SK-N-SH treated with all-trans-retinoic acid at 6 μM for 48 hours (cell line): ENCODE measurements around the gene INIP.

Source experiments
- ATAC-seq: fragments of 200-7000 bp; cut with Tn5 transposase; 3 replicates; pipeline ENCODE4 v1.9.1; 2020; ENCODE audit warnings: mild to moderate bottlenecking, moderate library complexity
- CREB5 ChIP-seq: fragments of 250-450 bp; sonication (Bioruptor Pico); IDR thresholded peaks from 2 replicates; pipeline ENCODE4 v1.5.1; 2020; ENCODE audit warnings: low read depth, mild to moderate bottlenecking, moderate library complexity
- CSDC2 ChIP-seq: fragments of 250-450 bp; sonication (Bioruptor Pico); IDR thresholded peaks from 2 replicates; pipeline ENCODE4 v1.5.0; 2020; ENCODE audit warnings: mild to moderate bottlenecking, moderate library complexity
- CSRNP3 ChIP-seq: fragments of 250-450 bp; sonication (Bioruptor Pico); IDR thresholded peaks from 2 replicates; pipeline ENCODE4 v1.5.1; 2021; ENCODE audit warnings: mild to moderate bottlenecking, moderate library complexity
- ESRRG ChIP-seq: fragments of 250-450 bp; sonication (Bioruptor Pico); IDR thresholded peaks from 2 replicates; pipeline ENCODE4 v1.6.1; 2021; ENCODE audit warnings: mild to moderate bottlenecking
- GLIS3 ChIP-seq: fragments of 250-450 bp; sonication (Bioruptor Pico); IDR thresholded peaks from 2 replicates; pipeline ENCODE4 v1.5.0; 2020; ENCODE audit warnings: mild to moderate bottlenecking, moderate library complexity
- OSR1 ChIP-seq: fragments of 250-450 bp; sonication (Bioruptor Pico); IDR thresholded peaks from 2 replicates; pipeline ENCODE4 v1.8.0; 2022; ENCODE audit warnings: moderate library complexity, mild to moderate bottlenecking, inconsistent platforms
- PATZ1 ChIP-seq: fragments of 250-450 bp; sonication (Bioruptor Pico); IDR thresholded peaks from 2 replicates; pipeline ENCODE4 v1.8.0; 2020; ENCODE audit warnings: mild to moderate bottlenecking, moderate library complexity, borderline replicate concordance
- POU6F1 ChIP-seq: fragments of 250-450 bp; sonication (Bioruptor Pico); IDR thresholded peaks from 2 replicates; pipeline ENCODE4 v1.8.0; 2021; ENCODE audit warnings: low read depth, mild to moderate bottlenecking, moderate library complexity, borderline replicate concordance
- RARB ChIP-seq: fragments of 250-450 bp; sonication (Bioruptor Pico); IDR thresholded peaks from 2 replicates; pipeline ENCODE4 v1.8.0; 2021; ENCODE audit warnings: mild to moderate bottlenecking, moderate library complexity
- SNAI2 ChIP-seq: fragments of 250-450 bp; sonication (Bioruptor Pico); IDR thresholded peaks from 2 replicates; pipeline ENCODE4 v1.5.0; 2020; ENCODE audit warnings: mild to moderate bottlenecking, moderate library complexity
- TCF4 ChIP-seq: fragments of 250-450 bp; sonication (Bioruptor Pico); IDR thresholded peaks from 2 replicates; pipeline ENCODE4 v1.8.0; 2021; ENCODE audit warnings: mild to moderate bottlenecking, moderate library complexity, borderline replicate concordance
- TSHZ2 ChIP-seq: fragments of 250-450 bp; sonication (Bioruptor Pico); IDR thresholded peaks from 2 replicates; pipeline ENCODE4 v1.5.0; 2020; ENCODE audit warnings: mild to moderate bottlenecking, moderate library complexity
- ZC3H10 ChIP-seq: fragments of 250-450 bp; sonication (Bioruptor Pico); IDR thresholded peaks from 2 replicates; pipeline ENCODE4 v1.5.1; 2021; ENCODE audit warnings: mild to moderate bottlenecking, moderate library complexity
- ZFP3 ChIP-seq: fragments of 250-450 bp; sonication (Bioruptor Pico); IDR thresholded peaks from 2 replicates; pipeline ENCODE4 v1.5.0; 2020; ENCODE audit warnings: mild to moderate bottlenecking, moderate library complexity
- ZFP30 ChIP-seq: fragments of 450-650 bp; formaldehyde crosslinking; IDR thresholded peaks from 2 replicates; pipeline ENCODE4 v1.5.0; 2022; ENCODE audit warnings: mild to moderate bottlenecking, moderate library complexity
- ZNF565 ChIP-seq: fragments of 450-650 bp; formaldehyde crosslinking; conservative IDR thresholded peaks from 2 replicates; pipeline ENCODE4 v1.5.0; 2020; ENCODE audit warnings: low read depth, mild to moderate bottlenecking, moderate library complexity
- ZNF70 ChIP-seq: fragments of 450-650 bp; formaldehyde crosslinking; IDR thresholded peaks from 2 replicates; pipeline ENCODE4 v1.5.0; 2020; ENCODE audit warnings: mild to moderate bottlenecking, moderate library complexity
- ZNF8 ChIP-seq: fragments of 450-650 bp; formaldehyde crosslinking; IDR thresholded peaks from 2 replicates; pipeline ENCODE4 v1.5.0; 2020; ENCODE audit warnings: mild to moderate bottlenecking, moderate library complexity

INIP gene

GRCh38 chr9:112694706-112695555 lies 23.0 kb downstream of the INIP start:
- no peak for TF ChIP-seq CREB5 (CRISPR knock-in tag)
- TF ChIP-seq TSHZ2 (CRISPR knock-in tag) = no peak
- TF ChIP-seq GLIS3 (CRISPR knock-in tag) = no peak
- ATAC-seq = no peak

- ATAC-seq = no peak
- TF ChIP-seq ZNF70 (CRISPR knock-in tag) (no peak), GLIS3 (CRISPR knock-in tag) (no peak), PATZ1 (CRISPR knock-in tag) (no peak), ZFP30 (no peak), ZNF8 (no peak), CSDC2 (no peak), POU6F1 (CRISPR knock-in tag) (no peak), RARB (CRISPR knock-in tag) (no peak), ZC3H10 (CRISPR knock-in tag) (no peak), CREB5 (CRISPR knock-in tag) (no peak), CSRNP3 (no peak)
Observed at GRCh38 chr9:112689161-112689740, 28.7 kb downstream of the INIP start.

GRCh38 chr9:112680731-112681402 lies 37.0 kb downstream of the INIP start:
- no peak; the same call in 2 of the 3 replicates for ATAC-seq
- TF ChIP-seq PATZ1 (CRISPR knock-in tag) = no peak
- no peak for TF ChIP-seq ZNF70 (CRISPR knock-in tag)
- TF ChIP-seq ZNF565 (CRISPR knock-in tag) = no peak
- no peak for TF ChIP-seq OSR1
- no peak for TF ChIP-seq TSHZ2 (CRISPR knock-in tag)
- no peak for TF ChIP-seq ZFP3 (CRISPR knock-in tag)
- no peak for TF ChIP-seq ZFP30
- TF ChIP-seq TCF4 = no peak
- no peak for TF ChIP-seq ESRRG (CRISPR knock-in tag)
- TF ChIP-seq SNAI2 (CRISPR knock-in tag) = no peak
